GM12878 (cell line): ENCODE results near the gene DNA2.

ENCODE experiments used
- BACH1 ChIP-seq: fragments of 450-650 bp; IDR thresholded peaks from 2 replicates; pipeline ENCODE4 v1.6.1; 2017; ENCODE audit warnings: mild to moderate bottlenecking, borderline replicate concordance
- CHD2 ChIP-seq: IDR thresholded peaks from 2 replicates; pipeline ENCODE4 v1.6.1; 2011; ENCODE audit warnings: low read depth, low read length, improper control_type of control experiment, borderline replicate concordance
- HCFC1 ChIP-seq: fragments of 150-350 bp; IDR thresholded peaks from 2 replicates; pipeline ENCODE4 v1.6.1; 2014; ENCODE audit warnings: low read length
- LARP7 ChIP-seq: fragments of 450-650 bp; IDR thresholded peaks from 2 replicates; pipeline ENCODE4 v1.6.1; 2017; ENCODE audit warnings: mild to moderate bottlenecking
- POLR2AphosphoS5 ChIP-seq: IDR thresholded peaks from 2 replicates; pipeline ENCODE4 v1.6.1; 2011; ENCODE audit warnings: mild to moderate bottlenecking, low read length, inconsistent platforms
- RCOR1 ChIP-seq: conservative IDR thresholded peaks from 2 replicates; pipeline ENCODE4 v1.6.1; 2012; ENCODE audit warnings: low read depth, low read length, improper control_type of control experiment
- SP1 ChIP-seq: IDR thresholded peaks from one replicate; pipeline ENCODE4 v1.6.1; 2011; ENCODE audit warnings: low read depth, low read length
- STAT1 ChIP-seq: fragments of 450-650 bp; conservative IDR thresholded peaks from 2 replicates; pipeline ENCODE4 v1.6.1; 2014; ENCODE audit warnings: antibody characterized with exemption, mild to moderate bottlenecking
- TCF12 ChIP-seq: IDR thresholded peaks from 2 replicates; pipeline ENCODE4 v1.6.1; 2011; ENCODE audit warnings: low read depth, mild to moderate bottlenecking, low read length
- ZNF622 ChIP-seq: fragments of 450-650 bp; IDR thresholded peaks from 2 replicates; pipeline ENCODE4 v1.6.1; 2017; ENCODE audit warnings: mild to moderate bottlenecking, inconsistent platforms
- TF ChIP-seq, protein P1 (sequence below): IDR thresholded peaks from 2 replicates; pipeline ENCODE4 v1.6.1; 2011; ENCODE audit warnings: low read depth, low read length, improper control_type of control experiment, borderline replicate concordance
- TF ChIP-seq, protein P2 (sequence below), 3 experiments: IDR thresholded peaks in 2 of 3; conservative IDR thresholded peaks in 1 of 3; 2 replicates each; pipeline ENCODE4 v1.5.1; 2011; ENCODE audit warnings: low read depth in 3 of 3, low read length in 3 of 3, mild to moderate bottlenecking in 3 of 3, control low read depth in 2 of 3, moderate library complexity in 2 of 3, inconsistent platforms in 1 of 3, mixed read lengths in 1 of 3; ENCODE audit not compliant: control insufficient read depth in 2 of 3, insufficient read depth in 1 of 3; ENCODE audit errors: extremely low read depth in 1 of 3
- TF ChIP-seq, protein P3 (sequence below): IDR thresholded peaks from 2 replicates; pipeline ENCODE4 v1.6.1; 2012; ENCODE audit warnings: low read depth, low read length, improper control_type of control experiment

DNA sequence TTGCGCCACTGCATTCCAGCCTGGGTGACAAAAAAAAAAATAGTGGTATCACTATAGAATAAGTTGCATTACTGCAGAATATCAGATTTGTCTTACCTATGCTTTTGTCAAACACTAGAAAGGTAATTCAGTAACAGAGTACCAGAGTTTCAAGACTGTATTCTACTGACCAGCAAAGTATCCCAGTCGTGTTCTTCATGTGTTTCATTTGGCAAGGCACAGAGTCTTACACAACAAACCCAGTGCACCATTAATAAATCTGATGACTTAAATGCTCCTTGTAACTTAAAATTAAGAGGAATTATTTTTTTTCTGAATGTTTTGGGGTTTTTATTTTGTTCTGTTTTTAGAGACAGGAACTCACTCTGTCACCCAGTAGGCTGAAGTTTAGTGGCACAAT lies 104.7 kb downstream of the DNA2 start:
- TF ChIP-seq CHD2 (no peak), STAT1 (no peak), ZNF622 (no peak), LARP7 (no peak), POLR2AphosphoS5 (no peak), HCFC1 (no peak), TCF12 (no peak), SP1 (no peak), RCOR1 (no peak), BACH1 (no peak)
- TF ChIP-seq, protein P1, sequence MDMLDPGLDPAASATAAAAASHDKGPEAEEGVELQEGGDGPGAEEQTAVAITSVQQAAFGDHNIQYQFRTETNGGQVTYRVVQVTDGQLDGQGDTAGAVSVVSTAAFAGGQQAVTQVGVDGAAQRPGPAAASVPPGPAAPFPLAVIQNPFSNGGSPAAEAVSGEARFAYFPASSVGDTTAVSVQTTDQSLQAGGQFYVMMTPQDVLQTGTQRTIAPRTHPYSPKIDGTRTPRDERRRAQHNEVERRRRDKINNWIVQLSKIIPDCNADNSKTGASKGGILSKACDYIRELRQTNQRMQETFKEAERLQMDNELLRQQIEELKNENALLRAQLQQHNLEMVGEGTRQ, result no peak
- TF ChIP-seq, protein P2, sequence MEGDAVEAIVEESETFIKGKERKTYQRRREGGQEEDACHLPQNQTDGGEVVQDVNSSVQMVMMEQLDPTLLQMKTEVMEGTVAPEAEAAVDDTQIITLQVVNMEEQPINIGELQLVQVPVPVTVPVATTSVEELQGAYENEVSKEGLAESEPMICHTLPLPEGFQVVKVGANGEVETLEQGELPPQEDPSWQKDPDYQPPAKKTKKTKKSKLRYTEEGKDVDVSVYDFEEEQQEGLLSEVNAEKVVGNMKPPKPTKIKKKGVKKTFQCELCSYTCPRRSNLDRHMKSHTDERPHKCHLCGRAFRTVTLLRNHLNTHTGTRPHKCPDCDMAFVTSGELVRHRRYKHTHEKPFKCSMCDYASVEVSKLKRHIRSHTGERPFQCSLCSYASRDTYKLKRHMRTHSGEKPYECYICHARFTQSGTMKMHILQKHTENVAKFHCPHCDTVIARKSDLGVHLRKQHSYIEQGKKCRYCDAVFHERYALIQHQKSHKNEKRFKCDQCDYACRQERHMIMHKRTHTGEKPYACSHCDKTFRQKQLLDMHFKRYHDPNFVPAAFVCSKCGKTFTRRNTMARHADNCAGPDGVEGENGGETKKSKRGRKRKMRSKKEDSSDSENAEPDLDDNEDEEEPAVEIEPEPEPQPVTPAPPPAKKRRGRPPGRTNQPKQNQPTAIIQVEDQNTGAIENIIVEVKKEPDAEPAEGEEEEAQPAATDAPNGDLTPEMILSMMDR (IDR thresholded peaks at IDR 0.05 in 2 of 3, conservative IDR thresholded peaks at IDR 0.05 in 1 of 3; ENCODE audit: control insufficient read depth in 2 of 3, extremely low read depth in 1 of 3, insufficient read depth in 1 of 3, low read depth in 3 of 3, low read length in 3 of 3), result no peak
- TF ChIP-seq, protein P3, sequence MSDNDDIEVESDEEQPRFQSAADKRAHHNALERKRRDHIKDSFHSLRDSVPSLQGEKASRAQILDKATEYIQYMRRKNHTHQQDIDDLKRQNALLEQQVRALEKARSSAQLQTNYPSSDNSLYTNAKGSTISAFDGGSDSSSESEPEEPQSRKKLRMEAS, result no peak
